ENCODE results near the gene ANKRD50.

The ANKRD50 gene

DNA sequence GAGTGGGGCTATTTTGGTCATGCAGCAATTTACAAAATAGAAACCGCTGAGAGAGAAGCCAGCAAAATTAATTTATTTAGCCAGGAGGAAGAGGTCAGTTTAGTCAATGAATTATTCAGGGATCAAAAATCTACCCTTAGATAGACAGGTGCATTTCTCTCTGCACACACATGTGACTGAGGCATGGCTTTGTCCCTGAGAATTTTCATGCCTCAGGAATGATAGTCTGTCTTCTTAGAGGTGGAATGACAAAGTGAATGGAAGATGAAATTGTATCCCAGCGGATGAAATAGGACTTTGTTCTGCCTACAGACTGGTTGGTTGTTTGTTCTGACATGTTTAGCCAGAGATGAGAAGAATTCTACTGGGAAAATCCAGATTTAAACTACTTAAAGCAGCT lies 46.0 kb downstream of the ANKRD50 start:
- H3K27me3 ChIP-seq (ENCODE audit: insufficient read depth, low read length, poor library complexity, severe bottlenecking): no peaks in the 10 kb centered on the region
- no peaks in the 10 kb centered on the region for H3K79me2 ChIP-seq (ENCODE audit: insufficient read depth, low read length)
- H3K9me3 ChIP-seq (ENCODE audit: insufficient read depth, low read depth, low read length): no peaks in the 10 kb centered on the region
- H3F3A ChIP-seq (ENCODE audit: low read depth): no peaks in the 10 kb centered on the region
- H3K36me3 ChIP-seq (ENCODE audit: insufficient read depth, low read length): peaks cover 35% of the 10 kb centered on the region
- TF ChIP-seq CTCF (conservative IDR thresholded peaks at IDR 0.05; ENCODE audit: low read length): no peak
- H3K4me3 ChIP-seq (ENCODE audit: low read length, poor library complexity, severe bottlenecking): no peak overlapping the region
- H3K9me2 ChIP-seq (replicated peaks; ENCODE audit: low read depth, low read length): no peaks in the 10 kb centered on the region
- H3K9ac ChIP-seq (ENCODE audit: low read depth, low read length, poor library complexity, severe bottlenecking): no peak overlapping the region
- H4K20me1 ChIP-seq (ENCODE audit: insufficient read depth, low read length, poor library complexity, severe bottlenecking): no peaks in the 10 kb centered on the region
- no peak overlapping the region for H2AFZ ChIP-seq (ENCODE audit: low read length)
- no peak overlapping the region for H3K4me2 ChIP-seq (ENCODE audit: low read depth, low read length, poor library complexity, severe bottlenecking)
- H3K4me1 ChIP-seq (ENCODE audit: insufficient read depth, low read length, poor library complexity, severe bottlenecking): no peaks in the 10 kb centered on the region

GRCh38 chr4:124658795-124659194 lies 53.7 kb downstream of the ANKRD50 start:
- no peak overlapping the region for H3K4me2 ChIP-seq (ENCODE audit: low read depth, low read length, poor library complexity, severe bottlenecking)
- H3K9me2 ChIP-seq (replicated peaks; ENCODE audit: low read depth, low read length): peaks cover 6% of the 10 kb centered on the region; the same call in 1 of the 2 replicates
- H3K4me3 ChIP-seq (ENCODE audit: low read length, poor library complexity, severe bottlenecking): no peak overlapping the region
- TF ChIP-seq EZH2phosphoT487 (IDR thresholded peaks at IDR 0.05; ENCODE audit: borderline replicate concordance): no peak
- no peak for TF ChIP-seq CTCF (conservative IDR thresholded peaks at IDR 0.05; ENCODE audit: low read length)
- no peak overlapping the region for H3K9ac ChIP-seq (ENCODE audit: low read depth, low read length, poor library complexity, severe bottlenecking)
- no peaks in the 10 kb centered on the region for H3F3A ChIP-seq (ENCODE audit: low read depth)
- H3K79me2 ChIP-seq (ENCODE audit: insufficient read depth, low read length): no peaks in the 10 kb centered on the region
- H3K27me3 ChIP-seq (ENCODE audit: insufficient read depth, low read length, poor library complexity, severe bottlenecking): no peaks in the 10 kb centered on the region
- H3K36me3 ChIP-seq (ENCODE audit: insufficient read depth, low read length): no peaks in the 10 kb centered on the region
- no peaks in the 10 kb centered on the region for H3K4me1 ChIP-seq (ENCODE audit: insufficient read depth, low read length, poor library complexity, severe bottlenecking)
- no peak overlapping the region for H2AFZ ChIP-seq (ENCODE audit: low read length)
- H3K9me3 ChIP-seq (ENCODE audit: insufficient read depth, low read depth, low read length): no peaks in the 10 kb centered on the region
- H4K20me1 ChIP-seq (ENCODE audit: insufficient read depth, low read length, poor library complexity, severe bottlenecking): no peaks in the 10 kb centered on the region

DNA sequence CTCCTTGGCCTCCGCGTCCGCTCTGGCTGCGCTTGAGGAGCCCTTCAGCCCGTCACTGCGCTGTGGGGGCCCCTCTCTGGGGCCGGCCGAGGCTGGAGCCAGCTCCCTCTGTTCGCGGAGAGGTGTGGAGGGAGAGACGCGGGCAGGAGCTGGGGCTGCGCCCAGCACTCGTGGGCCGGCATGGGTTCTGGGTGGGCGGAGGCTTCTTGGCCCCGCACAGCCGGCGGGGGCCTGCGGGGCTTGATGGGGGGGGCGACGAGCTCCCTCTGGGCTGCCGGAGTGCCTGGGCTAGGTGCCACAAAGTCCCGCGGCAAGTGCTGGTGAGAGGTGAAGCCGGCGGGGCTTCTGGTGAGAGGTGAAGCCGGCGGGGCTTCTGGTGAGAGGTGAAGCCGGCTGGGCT lies 61.9 kb downstream of the ANKRD50 start:
- no peak for TF ChIP-seq EZH2phosphoT487 (IDR thresholded peaks at IDR 0.05; ENCODE audit: borderline replicate concordance)
- no peak for TF ChIP-seq CTCF (conservative IDR thresholded peaks at IDR 0.05; ENCODE audit: low read length)
- Histone ChIP-seq H3F3A (ENCODE audit: low read depth) (no peaks in the 10 kb centered on the region), H3K27me3 (ENCODE audit: insufficient read depth, low read length, poor library complexity, severe bottlenecking) (no peaks in the 10 kb centered on the region), H3K9me3 (ENCODE audit: insufficient read depth, low read depth, low read length) (no peaks in the 10 kb centered on the region), H3K4me3 (ENCODE audit: low read length, poor library complexity, severe bottlenecking) (no peak overlapping the region), H3K36me3 (ENCODE audit: insufficient read depth, low read length) (no peaks in the 10 kb centered on the region), H3K9ac (ENCODE audit: low read depth, low read length, poor library complexity, severe bottlenecking) (no peak overlapping the region), H3K79me2 (ENCODE audit: insufficient read depth, low read length) (no peaks in the 10 kb centered on the region), H3K4me2 (ENCODE audit: low read depth, low read length, poor library complexity, severe bottlenecking) (no peak overlapping the region), H3K9me2 (replicated peaks; ENCODE audit: low read depth, low read length) (no peaks in the 10 kb centered on the region), H2AFZ (ENCODE audit: low read length) (no peak overlapping the region), H4K20me1 (ENCODE audit: insufficient read depth, low read length, poor library complexity, severe bottlenecking) (no peaks in the 10 kb centered on the region), H3K4me1 (ENCODE audit: insufficient read depth, low read length, poor library complexity, severe bottlenecking) (no peaks in the 10 kb centered on the region)
